Stimulated activated CD4-positive, alpha-beta T cell treated with anti-CD3 and anti-CD28 coated beads, Interleukin-12 subunit alpha, Interleukin-12 subunit beta, amount 100 ng/mL, for 24 hours (primary cell): ENCODE data around the gene ARL15.

Experiments
- DNase-seq, 2 experiments: peaks; one replicate each; pipeline ENCODE4 v3.0.0-alpha.2; 2020; ENCODE audit warnings: low read depth in 2 of 2

ARL15 gene

DNA sequence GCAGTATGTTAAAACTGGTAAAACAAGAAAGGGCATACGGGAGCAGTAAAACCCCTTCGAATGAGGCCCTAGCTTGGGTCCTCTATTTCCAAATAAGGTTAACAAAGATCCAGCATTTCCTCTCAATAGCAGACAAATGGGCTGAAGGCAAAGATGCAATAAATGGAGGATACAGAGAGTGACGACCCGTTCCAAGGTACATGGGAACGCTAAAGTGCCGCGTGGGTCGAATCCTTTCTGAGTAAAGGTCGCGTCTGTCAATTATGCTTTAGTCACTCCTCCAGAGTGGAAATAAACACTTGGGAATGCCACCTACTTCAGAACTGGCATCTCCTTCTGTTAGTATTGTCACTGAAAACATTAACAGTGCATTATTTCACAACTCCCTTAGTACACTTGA lies 24.7 kb downstream of the ARL15 start:
- no peak for DNase-seq

DNA sequence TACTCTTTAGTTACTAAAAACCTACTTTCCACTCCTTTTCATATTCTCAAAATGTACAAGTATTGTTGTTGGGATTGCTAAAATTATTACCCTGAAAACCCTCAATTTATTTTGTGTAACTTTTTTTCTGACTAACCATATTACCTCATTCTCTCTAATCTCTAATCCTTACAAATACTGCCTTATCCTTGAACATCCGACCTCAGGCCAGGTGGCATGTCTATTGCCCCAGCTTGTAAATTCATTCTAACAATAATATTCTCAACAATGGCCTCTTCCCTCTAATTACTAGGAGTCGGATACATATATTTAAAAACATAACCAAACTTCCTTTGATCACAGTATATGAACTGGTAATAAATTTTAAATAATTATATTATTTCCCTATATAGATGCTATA lies 25.8 kb downstream of the ARL15 start:
- DNase-seq, result no peak

DNA sequence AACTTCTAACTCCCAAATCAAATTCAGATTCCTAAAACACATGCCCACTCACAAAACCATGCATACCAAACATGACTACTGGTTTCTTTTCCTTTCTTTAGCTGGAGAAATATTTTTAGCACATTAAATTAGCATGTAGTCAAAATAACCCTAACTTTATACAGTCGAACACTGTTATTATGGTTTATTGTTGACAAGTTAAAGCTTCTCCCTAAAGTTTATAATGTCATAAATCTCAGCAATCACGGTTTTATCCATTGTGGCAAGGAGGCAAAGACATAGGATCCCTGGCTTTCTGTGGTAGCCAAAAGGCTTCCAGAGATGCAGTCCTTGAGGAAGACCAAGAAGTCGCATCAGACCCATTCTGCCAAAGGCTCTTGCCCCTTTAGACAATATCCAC lies 27.5 kb downstream of the ARL15 start:
- DNase-seq, result no peak

DNA sequence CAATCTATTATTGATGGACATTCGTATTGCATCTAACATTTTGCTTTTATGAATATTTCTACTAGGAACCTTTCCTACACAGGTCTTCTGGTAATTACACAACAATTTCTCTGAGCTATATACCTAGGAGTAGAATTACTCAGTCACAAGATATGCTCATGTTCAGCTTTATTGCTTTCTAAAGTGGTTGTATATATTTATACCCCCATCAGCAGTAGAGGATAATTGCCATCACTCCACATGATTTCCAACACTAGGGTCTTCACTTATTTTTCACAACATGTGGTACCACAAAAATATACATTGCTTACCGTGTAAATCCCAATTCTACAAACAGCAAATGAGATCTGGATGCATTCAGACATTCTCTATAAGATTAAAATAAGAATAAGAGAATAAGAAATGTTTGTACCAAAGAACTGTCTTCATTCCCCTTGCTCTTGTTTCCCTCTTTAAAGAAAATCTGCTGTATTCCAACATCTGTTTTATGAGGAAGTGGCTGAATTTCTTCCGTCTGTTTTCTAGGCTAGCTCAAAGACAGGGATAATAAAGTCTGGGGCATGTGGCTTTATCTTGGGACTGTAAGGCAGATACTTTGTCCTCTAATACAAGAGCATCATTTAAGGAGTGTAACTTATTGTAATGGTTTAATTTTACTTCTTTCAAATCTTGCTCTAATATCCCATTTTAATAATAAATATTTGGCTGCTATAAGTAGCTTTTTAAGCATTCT lies 28.2 kb downstream of the ARL15 start:
- DNase-seq, result no peak

- DNase-seq, result no peak
Observed at GRCh38 chr5:54279960-54280359, 30.4 kb downstream of the ARL15 start.

- DNase-seq, result no peak
Observed at GRCh38 chr5:54278979-54279717, 31.2 kb downstream of the ARL15 start.

GRCh38 chr5:54278036-54278830 lies 32.1 kb downstream of the ARL15 start:
- DNase-seq, result no peak

- no peak for DNase-seq
Observed at GRCh38 chr5:54276048-54276447, 34.3 kb downstream of the ARL15 start.

- no peak for DNase-seq
Observed at GRCh38 chr5:54275361-54275760, 35.0 kb downstream of the ARL15 start.

GRCh38 chr5:54274944-54275343 lies 35.4 kb downstream of the ARL15 start:
- no peak for DNase-seq

- DNase-seq, result no peak
Observed at GRCh38 chr5:54273715-54274114, 36.7 kb downstream of the ARL15 start.

DNA sequence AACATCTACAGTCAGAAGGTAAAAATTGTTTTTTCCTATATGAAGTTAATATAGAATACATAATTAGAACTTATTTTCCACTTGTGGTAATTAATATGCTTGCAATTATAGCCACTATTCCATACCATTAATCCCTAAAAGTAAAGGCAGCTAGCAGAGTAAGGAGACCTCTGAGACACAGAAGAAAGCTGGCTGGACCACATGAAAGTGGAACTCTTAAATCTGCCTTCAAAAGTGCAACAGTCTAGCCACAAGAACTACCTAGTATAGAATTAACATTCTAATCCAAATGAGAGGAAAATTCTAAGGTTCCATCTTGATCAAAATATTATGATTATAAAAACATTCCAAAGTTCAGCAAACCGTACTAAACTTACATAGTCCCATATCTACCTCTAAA lies 37.6 kb downstream of the ARL15 start:
- DNase-seq, result no peak

GRCh38 chr5:54270326-54270725 lies 40.0 kb downstream of the ARL15 start:
- no peak for DNase-seq

- DNase-seq, result no peak
Observed at GRCh38 chr5:54264574-54264973, 45.8 kb downstream of the ARL15 start.

DNA sequence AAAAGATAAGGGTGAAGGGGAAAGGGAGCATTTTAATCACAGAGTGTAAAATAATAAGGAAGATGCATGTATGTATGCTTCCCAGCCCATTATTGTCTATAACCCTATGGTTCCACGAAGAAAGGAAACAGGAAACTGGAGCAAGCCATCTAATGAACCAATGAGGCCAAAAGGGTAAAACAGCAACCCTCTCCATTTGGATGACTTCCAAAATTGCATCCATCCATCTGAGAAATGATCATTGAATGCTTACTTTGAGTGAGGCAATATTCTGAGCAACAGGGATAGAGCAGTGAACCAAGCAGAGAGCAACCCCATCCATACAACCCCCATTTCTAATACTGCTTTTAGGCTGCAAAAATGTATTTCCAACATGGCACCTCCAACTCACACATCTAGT lies 46.9 kb downstream of the ARL15 start:
- DNase-seq, result no peak

- no peak for DNase-seq
Observed at GRCh38 chr5:54261596-54261995, 48.8 kb downstream of the ARL15 start.

DNA sequence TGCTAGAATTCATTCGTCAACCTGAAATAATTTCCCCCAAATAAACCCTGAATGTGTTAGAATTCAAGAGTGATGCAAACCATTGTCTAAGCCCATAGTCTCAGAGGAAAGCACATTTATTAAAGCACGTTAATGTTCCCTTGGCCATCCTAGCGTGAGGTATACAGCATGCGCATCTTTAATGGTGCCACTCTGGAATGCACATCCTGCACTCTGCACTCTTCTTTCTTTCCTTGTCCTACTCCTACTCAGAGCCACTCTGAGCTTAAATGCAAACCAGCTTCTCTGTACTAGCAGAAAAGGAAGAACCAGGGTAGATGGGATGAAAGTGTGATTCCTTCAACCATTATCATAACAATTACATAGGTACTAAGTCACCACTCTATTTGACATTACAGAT lies 50.4 kb downstream of the ARL15 start:
- DNase-seq, result no peak

GRCh38 chr5:54259090-54259489 lies 51.3 kb downstream of the ARL15 start:
- no peak for DNase-seq

DNA sequence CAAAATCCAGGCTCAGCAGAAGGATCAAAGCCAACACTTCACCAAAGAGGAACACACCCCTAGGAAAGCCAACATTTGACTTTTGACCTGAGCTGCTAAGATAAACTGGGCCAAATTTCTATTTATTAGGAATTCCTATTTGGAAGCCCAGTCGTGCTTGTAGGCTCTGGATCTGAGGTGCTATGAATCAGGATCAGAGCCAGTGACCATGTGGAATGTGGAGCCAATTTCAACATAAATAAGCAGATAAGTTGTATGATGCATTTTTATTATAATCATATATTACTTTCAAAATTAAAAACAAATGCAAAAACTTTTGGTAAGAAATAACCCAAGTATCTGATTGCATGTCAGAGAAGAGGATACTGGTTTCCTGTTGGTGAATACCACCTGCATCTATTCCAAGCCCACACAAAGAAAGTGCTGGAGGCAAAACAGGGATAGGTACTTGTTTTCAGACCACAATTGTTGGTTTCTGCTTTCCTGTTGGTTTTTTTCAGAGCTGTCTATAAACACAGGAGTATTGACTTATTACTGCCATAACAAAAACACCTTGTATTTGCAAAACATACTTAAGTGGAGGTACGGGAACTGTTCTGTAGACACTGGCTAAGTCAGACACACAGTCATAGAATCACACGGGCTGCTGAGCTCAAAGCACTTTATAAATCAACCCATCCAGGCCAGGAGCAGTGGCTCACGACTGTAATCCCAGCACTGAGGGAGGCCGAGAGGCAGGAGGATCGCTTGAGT lies 52.8 kb downstream of the ARL15 start:
- no peak for DNase-seq

GRCh38 chr5:54254482-54255198 lies 55.7 kb downstream of the ARL15 start:
- DNase-seq, result no peak

DNA sequence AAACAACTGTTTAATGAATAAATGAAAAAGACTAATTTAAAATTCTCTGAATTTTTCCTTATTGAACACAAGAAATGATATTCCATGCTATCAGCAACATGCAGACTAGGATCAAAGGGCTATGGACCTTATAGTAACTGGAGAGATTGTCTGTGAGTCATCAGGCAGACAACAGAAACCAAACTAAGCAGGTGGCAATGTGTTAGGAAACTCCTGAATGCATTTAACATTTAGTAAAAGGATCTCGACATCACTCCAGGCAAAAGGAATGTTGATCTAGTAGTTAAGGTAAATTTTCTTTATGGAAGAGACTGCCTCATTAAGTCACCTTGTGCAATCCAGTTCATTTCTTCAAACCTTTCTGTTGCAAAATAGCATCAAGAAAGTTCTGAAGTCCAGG lies 58.4 kb downstream of the ARL15 start:
- DNase-seq, result no peak
